GM12873 (cell line): ENCODE data around the gene ST6GAL1.
A peak's percentile ranks its signal among the peaks of the same experiment; 100 is the strongest.

Experiments
- TF ChIP-seq, protein P1 (sequence below): IDR thresholded peaks from 2 replicates; pipeline ENCODE4 v1.5.1; 2012; ENCODE audit warnings: low read depth, mild to moderate bottlenecking, moderate library complexity, low read length, control low read depth; ENCODE audit not compliant: insufficient read depth; ENCODE audit errors: missing control alignments

The ST6GAL1 gene

DNA sequence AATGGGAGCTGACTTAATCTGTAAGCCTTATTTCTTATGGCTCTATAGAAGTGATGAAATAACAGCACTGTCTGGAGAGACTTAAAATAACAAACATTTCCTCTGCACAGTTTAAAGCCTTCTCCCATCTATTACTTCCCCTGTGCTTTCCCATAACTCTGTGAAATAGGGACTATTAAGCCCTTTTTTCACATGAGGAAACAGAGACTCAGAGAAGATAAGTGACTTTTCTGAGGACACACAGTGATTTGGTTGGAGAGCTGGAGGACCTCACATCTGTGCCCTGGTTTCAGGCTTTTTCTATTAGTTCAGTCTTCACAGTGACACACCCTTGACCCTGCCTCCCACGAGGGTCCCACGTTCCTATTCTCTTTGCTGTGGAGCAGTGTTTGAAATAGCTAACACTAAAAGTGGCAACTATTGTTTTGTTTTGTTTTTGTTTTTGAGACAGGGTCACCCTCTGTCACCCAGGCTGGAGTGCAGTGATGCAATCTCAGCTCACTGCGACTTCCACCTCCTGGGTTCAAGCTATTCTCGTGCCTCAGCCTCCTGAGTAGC, 82.9 kb downstream of the ST6GAL1 start:
- TF ChIP-seq, protein P1, sequence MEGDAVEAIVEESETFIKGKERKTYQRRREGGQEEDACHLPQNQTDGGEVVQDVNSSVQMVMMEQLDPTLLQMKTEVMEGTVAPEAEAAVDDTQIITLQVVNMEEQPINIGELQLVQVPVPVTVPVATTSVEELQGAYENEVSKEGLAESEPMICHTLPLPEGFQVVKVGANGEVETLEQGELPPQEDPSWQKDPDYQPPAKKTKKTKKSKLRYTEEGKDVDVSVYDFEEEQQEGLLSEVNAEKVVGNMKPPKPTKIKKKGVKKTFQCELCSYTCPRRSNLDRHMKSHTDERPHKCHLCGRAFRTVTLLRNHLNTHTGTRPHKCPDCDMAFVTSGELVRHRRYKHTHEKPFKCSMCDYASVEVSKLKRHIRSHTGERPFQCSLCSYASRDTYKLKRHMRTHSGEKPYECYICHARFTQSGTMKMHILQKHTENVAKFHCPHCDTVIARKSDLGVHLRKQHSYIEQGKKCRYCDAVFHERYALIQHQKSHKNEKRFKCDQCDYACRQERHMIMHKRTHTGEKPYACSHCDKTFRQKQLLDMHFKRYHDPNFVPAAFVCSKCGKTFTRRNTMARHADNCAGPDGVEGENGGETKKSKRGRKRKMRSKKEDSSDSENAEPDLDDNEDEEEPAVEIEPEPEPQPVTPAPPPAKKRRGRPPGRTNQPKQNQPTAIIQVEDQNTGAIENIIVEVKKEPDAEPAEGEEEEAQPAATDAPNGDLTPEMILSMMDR, result no peak

- TF ChIP-seq, protein P1, result no peak
These were observed 84.1 kb downstream of the ST6GAL1 start for GRCh38 chr3:187014417-187014864.

DNA sequence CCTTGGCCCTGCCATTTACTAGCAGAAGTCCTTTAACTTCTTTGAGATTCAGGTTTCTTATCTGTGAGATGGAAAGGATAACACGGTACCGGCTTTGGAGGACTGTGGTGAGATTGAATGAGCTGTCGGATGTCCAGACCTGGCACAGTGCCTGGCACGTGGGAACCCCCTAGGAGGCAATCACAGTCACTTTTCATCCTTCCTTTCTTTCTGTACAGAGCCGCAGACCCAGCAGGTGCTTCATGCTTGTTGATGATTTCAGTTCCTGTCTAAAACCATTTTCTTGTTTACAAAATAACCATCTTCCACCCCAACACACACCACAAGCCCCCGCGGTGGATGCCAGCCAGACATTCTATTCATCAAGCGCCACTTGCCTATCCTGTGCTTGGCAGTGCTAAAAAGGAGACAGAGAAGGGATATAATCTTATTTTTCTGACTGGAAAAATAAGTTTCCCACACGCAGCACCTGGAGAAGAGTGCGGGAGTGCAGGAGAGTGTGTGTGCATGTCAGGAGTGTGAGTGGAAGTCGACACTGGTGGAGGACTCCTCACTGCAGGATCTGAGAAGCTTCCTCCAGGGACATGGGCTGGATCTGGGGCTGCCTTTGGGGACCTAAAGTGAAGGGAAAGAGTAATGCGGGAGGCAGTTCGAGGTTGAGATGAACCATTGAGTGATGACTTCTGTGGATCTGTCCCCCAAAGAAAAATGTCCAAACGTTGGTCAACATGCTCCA, 85.7 kb downstream of the ST6GAL1 start:
- TF ChIP-seq, protein P1, result no peak

DNA sequence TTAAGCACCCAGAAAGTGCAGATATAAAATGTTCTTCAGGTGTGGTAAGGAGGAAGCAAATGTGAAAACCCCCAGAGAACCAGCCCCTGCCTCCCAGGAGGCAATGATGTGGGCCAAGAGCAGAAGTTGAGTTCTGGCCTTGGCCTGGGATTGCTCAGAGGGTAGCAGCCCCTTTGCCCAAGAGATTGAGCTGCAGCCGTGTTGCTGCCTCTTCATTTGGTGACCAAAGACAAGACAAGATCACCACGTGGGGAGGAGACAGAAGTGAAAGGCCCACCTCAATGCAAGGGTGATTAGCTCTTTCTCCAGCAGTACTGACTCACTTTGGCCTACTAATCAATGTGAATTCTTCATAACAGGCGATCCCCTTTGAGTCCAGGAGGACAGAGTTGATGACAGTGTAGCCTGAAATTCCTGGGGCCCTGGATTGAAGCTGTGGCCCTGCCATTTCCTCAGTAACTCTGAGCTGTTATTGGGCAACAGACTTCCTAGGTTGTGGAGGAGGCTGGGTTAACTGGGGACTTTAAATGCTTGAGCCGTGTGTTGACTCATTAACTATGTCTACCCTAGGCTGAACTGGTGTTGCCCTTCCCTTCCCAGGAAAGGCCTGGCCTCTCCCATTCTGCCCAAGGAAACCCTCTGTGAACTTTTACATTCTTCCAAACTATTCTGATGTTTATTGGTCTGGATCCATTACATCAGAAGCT, 86.5 kb downstream of the ST6GAL1 start:
- TF ChIP-seq, protein P1, result no peak

DNA sequence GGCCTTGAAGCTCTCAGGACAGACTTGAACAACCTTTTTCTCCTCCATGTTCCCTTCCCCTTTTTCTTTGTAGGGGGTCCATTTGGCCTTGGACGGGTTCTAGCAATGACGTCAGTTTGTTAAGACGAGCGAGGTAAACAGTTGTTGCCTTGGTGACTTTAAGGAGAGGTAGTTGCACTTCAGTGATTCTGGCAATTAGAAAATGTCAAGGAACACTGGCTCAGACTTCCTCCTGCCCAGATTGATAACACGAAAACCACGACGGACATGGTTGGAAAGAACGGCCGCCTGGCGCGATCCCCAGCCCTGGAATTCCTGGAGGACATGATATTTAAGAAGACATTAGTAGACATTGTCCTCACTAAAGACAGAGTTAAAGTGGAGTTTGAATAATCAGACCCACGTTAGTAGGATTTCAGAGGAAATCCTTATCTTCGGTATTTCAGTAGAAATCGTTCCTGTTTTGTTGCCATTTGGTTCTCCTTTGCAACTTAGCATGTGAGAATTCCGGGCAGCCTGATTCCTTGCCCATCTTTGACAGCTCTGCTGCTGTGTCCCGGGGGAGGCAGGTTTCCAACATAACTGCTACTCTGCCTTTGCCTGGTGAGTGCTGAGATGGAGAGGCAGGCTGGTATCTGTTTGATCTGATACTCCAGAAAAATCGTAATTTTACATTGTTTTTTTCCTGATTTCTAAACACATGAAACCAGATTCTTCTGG, 87.3 kb downstream of the ST6GAL1 start:
- TF ChIP-seq, protein P1, result no peak

- TF ChIP-seq, protein P1, result peak; percentile 24
These were observed 89.3 kb downstream of the ST6GAL1 start for GRCh38 chr3:187019542-187020072.
